ENCODE data around the gene SERPINB6. TPM values are rescaled to one million over a fixed set of nuclear protein-coding genes. Genes with fewer than 3 reads are reported as not detected.

SERPINB6 gene
- polyA plus RNA-seq, 1 donor (not counting 4 experiments of a cell fraction or from before 2014, with no cell fraction given), result 66.4 TPM

- dilution Hi-C loops (cut with MboI; ENCODE audit: extremely low pct_ligation_motif_present, low sequenced_read_pairs), result no loop called here
- Histone ChIP-seq H3K9me1 (ENCODE audit: control insufficient read depth, extremely low read depth, insufficient read depth, low read length) (no peaks in the 10 kb centered on the region), H3K9ac (ENCODE audit: control insufficient read depth, extremely low read depth, insufficient read depth, low read length) (no peak overlapping the region), H3K36me3 (ENCODE audit: control insufficient read depth in 2 of 2, extremely low read depth in 1 of 2, insufficient read depth in 2 of 2, low read length in 2 of 2) (peaks cover 0 to 2% of the 10 kb centered on the region in 2 experiments), H3K4me1 (ENCODE audit: control insufficient read depth, extremely low read depth, insufficient read depth, low read length) (peaks cover 8% of the 10 kb centered on the region), H3K4me3 (ENCODE audit: control insufficient read depth in 2 of 3, extremely low read depth in 1 of 3, insufficient read depth in 2 of 3, low read depth in 1 of 3, low read length in 3 of 3) (no peak overlapping the region), H3K9me3 (ENCODE audit: control insufficient read depth, low read depth, low read length) (no peaks in the 10 kb centered on the region), H3K27me3 (ENCODE audit: control insufficient read depth, extremely low read depth, insufficient read depth, low read length) (no peaks in the 10 kb centered on the region), H3K79me2 (ENCODE audit: control insufficient read depth, insufficient read depth, low read length) (peaks cover 2% of the 10 kb centered on the region), H4K20me1 (ENCODE audit: control insufficient read depth, extremely low read depth, insufficient read depth, low read length) (no peaks in the 10 kb centered on the region), H2AFZ (ENCODE audit: control insufficient read depth, low read length) (no peak overlapping the region), H3K27ac (ENCODE audit: control insufficient read depth, insufficient read depth, low read length) (no peak overlapping the region), H3K4me2 (ENCODE audit: control insufficient read depth, extremely low read depth, insufficient read depth, low read depth, low read length) (no peak overlapping the region)
- FAIRE-seq, result peak; percentile 60
- DNase-seq (ENCODE audit: low read depth, low spot score), result no peak
- TF ChIP-seq CTCF (optimal IDR thresholded peaks at IDR 0.05 in 1 of 3, IDR thresholded peaks at IDR 0.05 in 1 of 3, conservative IDR thresholded peaks at IDR 0.05 in 1 of 3; ENCODE audit: extremely low read depth in 1 of 3, insufficient read depth in 2 of 3, low read length in 3 of 3) (no peak), EZH2 (IDR thresholded peaks at IDR 0.05; ENCODE audit: low read length) (no peak)
Measured at GRCh38 chr6:2959909-2960719, 11.3 kb downstream of the SERPINB6 start.

- Histone ChIP-seq H3K27ac (ENCODE audit: control insufficient read depth, insufficient read depth, low read length) (no peak overlapping the region), H3K9me1 (ENCODE audit: control insufficient read depth, extremely low read depth, insufficient read depth, low read length) (no peaks in the 10 kb centered on the region), H3K4me2 (ENCODE audit: control insufficient read depth, extremely low read depth, insufficient read depth, low read depth, low read length) (no peak overlapping the region), H4K20me1 (ENCODE audit: control insufficient read depth, extremely low read depth, insufficient read depth, low read length) (no peaks in the 10 kb centered on the region), H3K9me3 (ENCODE audit: control insufficient read depth, low read depth, low read length) (no peaks in the 10 kb centered on the region), H3K4me3 (ENCODE audit: control insufficient read depth in 2 of 3, extremely low read depth in 1 of 3, insufficient read depth in 2 of 3, low read depth in 1 of 3, low read length in 3 of 3) (no peak overlapping the region), H2AFZ (ENCODE audit: control insufficient read depth, low read length) (no peak overlapping the region), H3K9ac (ENCODE audit: control insufficient read depth, extremely low read depth, insufficient read depth, low read length) (no peak overlapping the region), H3K27me3 (ENCODE audit: control insufficient read depth, extremely low read depth, insufficient read depth, low read length) (no peaks in the 10 kb centered on the region), H3K4me1 (ENCODE audit: control insufficient read depth, extremely low read depth, insufficient read depth, low read length) (peaks cover 8% of the 10 kb centered on the region), H3K79me2 (ENCODE audit: control insufficient read depth, insufficient read depth, low read length) (peaks cover 2% of the 10 kb centered on the region), H3K36me3 (ENCODE audit: control insufficient read depth in 2 of 2, extremely low read depth in 1 of 2, insufficient read depth in 2 of 2, low read length in 2 of 2) (peaks cover 0 to 2% of the 10 kb centered on the region in 2 experiments)
- TF ChIP-seq EZH2 (IDR thresholded peaks at IDR 0.05; ENCODE audit: low read length), result no peak
- no peak for TF ChIP-seq CTCF (optimal IDR thresholded peaks at IDR 0.05 in 1 of 3, IDR thresholded peaks at IDR 0.05 in 1 of 3, conservative IDR thresholded peaks at IDR 0.05 in 1 of 3; ENCODE audit: extremely low read depth in 1 of 3, insufficient read depth in 2 of 3, low read length in 3 of 3)
- FAIRE-seq (no peak), DNase-seq (ENCODE audit: low read depth, low spot score) (no peak)
- dilution Hi-C loops (cut with MboI; ENCODE audit: extremely low pct_ligation_motif_present, low sequenced_read_pairs), result no loop called here
Measured at GRCh38 chr6:2958776-2959175, 12.6 kb downstream of the SERPINB6 start.
